Vagina (tissue), 2 donors: ENCODE measurements around the gene FAM171A2.

Experiments
- POLR2AphosphoS5 ChIP-seq, 2 donors: sonication (generic); formaldehyde crosslinking; IDR thresholded peaks; one replicate each; pipeline ENCODE4 v1.9.0; 2017; ENCODE audit warnings: antibody characterized with exemption in 2 of 2, mild to moderate bottlenecking in 2 of 2, low read depth in 1 of 2; ENCODE audit not compliant: insufficient read depth in 1 of 2
- TF ChIP-seq, protein P1 (sequence below), 3 experiments: fragments of 450-650 bp in 2 of 3; fragments of 200-600 bp in 1 of 3; sonication (generic) in 1 of 3; IDR thresholded peaks; one replicate each; pipeline ENCODE4 v1.5.1; 2017 to 2019; ENCODE audit warnings: antibody characterized with exemption in 3 of 3, mild to moderate bottlenecking in 2 of 3, moderate library complexity in 2 of 3

DNA sequence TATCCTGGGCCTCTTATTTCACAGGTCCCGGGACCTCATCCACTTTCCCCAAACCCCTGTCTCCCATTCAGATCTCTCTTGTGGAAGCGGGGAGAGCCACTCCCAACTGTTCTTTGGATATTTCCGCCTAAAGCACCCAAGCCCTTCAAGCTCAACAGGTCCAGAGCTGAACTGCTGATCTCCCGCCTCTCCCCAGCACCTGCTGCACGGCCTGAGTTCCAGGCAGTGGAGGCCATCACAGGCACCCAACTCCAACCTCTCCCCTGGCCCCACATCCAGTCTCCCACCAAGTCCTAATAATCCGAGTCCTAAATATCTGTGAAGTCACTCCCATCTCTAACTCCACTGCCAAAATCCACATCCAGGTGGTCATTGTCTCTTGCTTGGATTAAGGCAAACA is 19.3 kb upstream of the FAM171A2 start:
- TF ChIP-seq, protein P1, sequence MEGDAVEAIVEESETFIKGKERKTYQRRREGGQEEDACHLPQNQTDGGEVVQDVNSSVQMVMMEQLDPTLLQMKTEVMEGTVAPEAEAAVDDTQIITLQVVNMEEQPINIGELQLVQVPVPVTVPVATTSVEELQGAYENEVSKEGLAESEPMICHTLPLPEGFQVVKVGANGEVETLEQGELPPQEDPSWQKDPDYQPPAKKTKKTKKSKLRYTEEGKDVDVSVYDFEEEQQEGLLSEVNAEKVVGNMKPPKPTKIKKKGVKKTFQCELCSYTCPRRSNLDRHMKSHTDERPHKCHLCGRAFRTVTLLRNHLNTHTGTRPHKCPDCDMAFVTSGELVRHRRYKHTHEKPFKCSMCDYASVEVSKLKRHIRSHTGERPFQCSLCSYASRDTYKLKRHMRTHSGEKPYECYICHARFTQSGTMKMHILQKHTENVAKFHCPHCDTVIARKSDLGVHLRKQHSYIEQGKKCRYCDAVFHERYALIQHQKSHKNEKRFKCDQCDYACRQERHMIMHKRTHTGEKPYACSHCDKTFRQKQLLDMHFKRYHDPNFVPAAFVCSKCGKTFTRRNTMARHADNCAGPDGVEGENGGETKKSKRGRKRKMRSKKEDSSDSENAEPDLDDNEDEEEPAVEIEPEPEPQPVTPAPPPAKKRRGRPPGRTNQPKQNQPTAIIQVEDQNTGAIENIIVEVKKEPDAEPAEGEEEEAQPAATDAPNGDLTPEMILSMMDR (IDR thresholded peaks at IDR 0.05): no peak
- no peak for TF ChIP-seq POLR2AphosphoS5 (IDR thresholded peaks at IDR 0.05; ENCODE audit: insufficient read depth in 1 of 2, low read depth in 1 of 2)
